ENCODE data around the gene RALA.

RALA gene, protein sequence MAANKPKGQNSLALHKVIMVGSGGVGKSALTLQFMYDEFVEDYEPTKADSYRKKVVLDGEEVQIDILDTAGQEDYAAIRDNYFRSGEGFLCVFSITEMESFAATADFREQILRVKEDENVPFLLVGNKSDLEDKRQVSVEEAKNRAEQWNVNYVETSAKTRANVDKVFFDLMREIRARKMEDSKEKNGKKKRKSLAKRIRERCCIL

GRCh38 chr7:39623047-39623731, at the start of gene RALA:
RALA (plus strand) TSS chr7:39623572; CDS start chr7:39686668, 63,096 bp downstream.
- DNase-seq (ENCODE audit: low read depth in 2 of 2, low spot score in 1 of 2), result peak; percentile 67 to 78

GRCh38 chr7:39574673-39575349, 48.6 kb upstream of the RALA start:
- DNase-seq (ENCODE audit: low read depth in 2 of 2, low spot score in 1 of 2), result no peak

DNA sequence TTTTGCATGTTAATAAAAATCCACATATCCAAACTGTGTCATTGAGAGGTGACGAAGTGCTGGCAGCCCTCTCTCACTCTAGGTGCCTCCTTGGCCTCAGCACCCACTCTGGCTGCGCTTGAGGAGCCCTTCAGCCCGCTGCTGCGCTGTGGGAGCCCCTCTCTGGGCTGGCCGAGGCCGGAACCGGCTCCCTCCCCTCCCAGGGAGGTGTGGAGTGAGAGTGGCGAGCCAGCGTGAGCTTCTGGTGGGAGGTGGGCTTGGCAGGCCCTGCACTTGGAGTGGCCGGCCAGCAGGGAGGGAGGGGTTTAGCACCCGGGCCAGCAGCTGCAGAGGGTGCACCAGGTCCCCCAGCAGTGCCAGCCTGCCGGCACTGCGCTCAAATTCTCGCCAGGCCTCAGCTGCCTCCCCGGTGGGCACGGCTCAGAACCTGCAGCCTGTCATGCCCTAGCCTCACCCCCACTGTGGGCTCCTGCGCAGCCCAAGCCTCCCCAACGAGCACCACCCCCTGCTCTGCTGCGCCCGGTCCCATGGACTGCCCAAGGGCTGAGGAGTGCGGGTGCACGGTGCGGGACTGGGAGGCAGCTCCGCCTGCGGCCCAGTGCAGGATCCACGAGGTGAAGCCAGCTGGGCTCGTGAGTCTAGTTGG, 46.0 kb upstream of the RALA start:
- DNase-seq (ENCODE audit: low read depth in 2 of 2, low spot score in 1 of 2), result no peak

DNA sequence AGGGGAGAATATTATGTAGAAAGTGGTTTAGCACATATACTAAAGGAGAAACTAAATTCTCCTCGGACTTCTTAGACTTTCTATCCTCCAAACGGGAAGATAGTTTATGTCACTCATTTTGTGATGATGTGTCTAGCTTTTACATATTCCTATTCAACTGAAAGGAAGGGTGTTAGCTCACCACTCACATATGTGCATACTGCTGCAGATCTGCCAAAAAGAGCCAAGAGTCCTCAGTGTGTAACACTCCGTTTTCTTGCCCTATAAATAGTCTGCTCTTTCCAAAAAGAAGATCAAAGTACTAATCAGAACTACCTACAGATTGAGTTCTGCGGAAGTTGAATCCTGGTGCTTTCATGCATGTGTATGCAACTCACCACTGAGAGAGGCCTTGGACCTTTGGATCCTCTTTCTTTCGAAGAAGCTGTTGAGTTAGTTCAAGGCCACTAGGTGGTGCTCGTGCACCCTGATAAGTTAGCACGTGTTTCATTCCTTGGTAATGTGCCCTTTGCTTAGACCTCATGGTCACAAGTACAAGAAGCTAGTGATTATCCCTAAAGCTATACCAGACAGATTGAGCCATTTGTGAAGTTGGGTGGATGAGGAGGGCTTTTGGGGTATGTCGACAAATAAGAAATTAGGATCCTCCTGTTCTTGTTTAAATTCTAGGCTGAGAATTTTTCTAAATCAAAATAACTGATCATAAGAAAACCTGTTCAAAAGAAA, 43.1 kb upstream of the RALA start:
- DNase-seq (ENCODE audit: low read depth in 2 of 2, low spot score in 1 of 2), result peak; percentile 40 to 61

DNA sequence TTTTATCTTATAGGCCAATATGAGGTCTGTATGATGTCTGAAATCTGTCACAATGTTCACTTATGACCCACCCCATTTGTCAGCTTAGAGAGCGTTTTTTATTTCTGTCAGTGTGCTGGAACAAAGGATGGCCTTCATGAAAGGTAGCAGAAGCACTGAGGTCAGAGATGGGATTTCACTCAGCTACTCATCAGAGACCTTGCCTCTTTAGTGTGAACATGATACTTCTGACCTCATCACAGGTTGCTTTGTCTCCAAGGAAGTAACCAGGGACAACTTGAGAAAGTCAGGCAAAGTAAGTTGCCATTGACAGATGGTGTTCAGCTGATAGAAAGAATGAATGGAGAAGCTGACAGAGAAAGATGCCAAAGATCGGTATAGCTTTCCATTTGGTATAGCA, 40.8 kb upstream of the RALA start:
- DNase-seq (ENCODE audit: low read depth in 2 of 2, low spot score in 1 of 2), result no peak

DNA sequence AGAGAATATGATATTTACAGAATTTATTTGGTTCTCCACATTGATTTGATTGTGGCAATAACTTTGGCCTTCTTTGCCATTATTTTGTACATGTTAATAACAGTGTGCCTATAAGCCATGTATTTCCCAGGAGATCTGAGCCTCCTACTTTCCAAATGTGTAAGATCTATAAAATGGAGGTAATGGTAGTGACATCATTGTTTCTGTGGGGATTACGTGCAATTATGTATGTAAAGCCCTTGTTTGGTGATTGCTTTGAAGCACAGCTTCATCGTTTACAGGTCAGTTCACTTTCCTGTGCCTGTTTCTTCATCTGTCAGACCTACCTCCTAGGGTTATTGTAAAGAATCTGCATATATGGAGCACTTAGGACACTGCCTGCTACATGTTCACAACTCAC, 39.8 kb upstream of the RALA start:
- DNase-seq (ENCODE audit: low read depth in 2 of 2, low spot score in 1 of 2), result no peak

- DNase-seq (ENCODE audit: low read depth in 2 of 2, low spot score in 1 of 2), result no peak
These were observed 36.0 kb upstream of the RALA start for GRCh38 chr7:39587393-39587792.

GRCh38 chr7:39588416-39588815, 35.0 kb upstream of the RALA start:
- DNase-seq (ENCODE audit: low read depth in 2 of 2, low spot score in 1 of 2), result no peak

DNA sequence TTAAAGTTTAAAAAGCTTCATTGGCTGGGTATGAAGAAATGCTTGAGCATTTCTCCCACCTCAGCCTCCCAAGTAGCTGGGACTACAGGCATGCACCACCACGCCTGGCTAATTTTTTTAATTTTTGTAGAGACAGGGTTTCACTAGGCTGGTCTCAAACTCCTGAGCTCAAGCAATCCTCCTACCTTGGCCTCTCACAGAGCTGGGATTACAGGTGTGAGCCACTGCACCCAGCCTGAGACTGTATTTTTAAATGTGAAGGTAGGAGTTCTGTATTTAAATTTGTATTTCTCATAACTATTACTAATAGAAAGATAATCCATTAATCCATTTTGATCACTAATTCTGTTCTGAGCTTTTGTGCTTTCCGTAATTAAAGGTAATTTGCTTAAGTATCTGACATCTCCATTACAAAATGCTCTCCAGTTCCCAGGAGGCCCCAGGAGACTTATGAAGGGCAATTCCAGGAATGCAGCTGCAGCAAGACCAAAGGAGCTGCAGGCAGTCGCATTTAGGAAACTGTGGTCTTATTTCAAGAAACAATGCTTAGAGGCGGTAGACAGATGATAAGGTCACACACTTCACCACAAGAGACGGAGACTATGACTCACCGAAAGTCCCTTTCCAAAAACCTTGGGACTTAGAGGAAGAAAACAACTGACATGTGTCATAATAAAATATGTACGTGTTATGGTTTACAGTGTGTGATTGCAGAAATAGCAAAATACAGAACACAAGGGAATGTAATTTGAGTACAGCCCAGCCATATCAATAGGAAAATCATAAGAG, 33.9 kb upstream of the RALA start:
- DNase-seq (ENCODE audit: low read depth in 2 of 2, low spot score in 1 of 2), result peak in 1 of 2 donors; percentile 33

DNA sequence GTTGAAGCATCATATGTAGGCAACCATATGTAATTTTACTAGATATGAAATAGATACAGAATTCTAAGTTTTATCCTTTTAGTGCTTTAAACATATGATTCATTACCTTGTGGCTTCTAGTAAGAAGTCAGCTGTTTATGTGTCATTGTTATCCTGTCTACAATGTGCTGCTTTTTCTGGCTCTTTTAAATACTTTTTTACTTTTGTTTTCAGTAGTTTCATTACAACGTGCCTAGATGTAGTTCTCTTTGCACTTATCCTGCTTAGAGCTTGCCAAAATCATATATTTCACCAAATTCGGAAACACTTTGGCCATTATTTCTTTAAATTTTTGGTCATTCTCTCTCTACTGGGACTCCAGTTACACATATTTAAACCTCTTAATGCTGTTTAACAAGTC, 30.8 kb upstream of the RALA start:
- DNase-seq (ENCODE audit: low read depth in 2 of 2, low spot score in 1 of 2), result no peak

DNA sequence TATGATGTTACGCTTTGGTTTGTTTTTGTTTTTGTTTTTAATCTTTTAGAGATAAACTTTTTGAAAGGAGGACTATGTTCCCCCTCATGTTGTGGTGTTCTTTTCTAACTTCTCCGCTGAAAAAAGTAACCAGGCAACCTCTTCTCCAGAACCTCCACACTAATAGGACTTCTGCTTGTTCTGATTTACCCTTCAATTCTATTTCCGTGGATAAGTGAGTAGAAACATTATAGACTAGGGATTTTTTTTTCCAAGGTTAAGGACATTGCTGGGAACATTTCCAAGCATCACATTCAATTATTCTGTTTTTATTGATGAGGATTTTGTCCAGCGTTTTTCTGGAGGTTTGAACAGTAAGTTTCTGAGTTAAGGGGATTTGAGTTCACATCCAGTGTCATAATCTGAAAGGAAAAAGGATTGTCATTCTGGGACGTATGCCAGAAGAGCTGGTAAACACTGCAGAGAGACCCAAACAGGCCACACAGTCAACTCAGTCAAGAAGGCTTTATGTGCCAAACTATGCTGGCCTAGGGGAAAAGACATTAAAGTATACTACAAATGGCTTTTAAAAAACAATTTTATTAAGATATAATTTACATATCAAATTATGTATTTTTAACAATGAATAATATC, 28.3 kb upstream of the RALA start:
- DNase-seq (ENCODE audit: low read depth in 2 of 2, low spot score in 1 of 2), result no peak

GRCh38 chr7:39602351-39602750, 21.0 kb upstream of the RALA start:
- DNase-seq (ENCODE audit: low read depth in 2 of 2, low spot score in 1 of 2), result no peak

- DNase-seq (ENCODE audit: low read depth in 2 of 2, low spot score in 1 of 2), result no peak
These were observed 19.4 kb upstream of the RALA start for GRCh38 chr7:39603924-39604323.

DNA sequence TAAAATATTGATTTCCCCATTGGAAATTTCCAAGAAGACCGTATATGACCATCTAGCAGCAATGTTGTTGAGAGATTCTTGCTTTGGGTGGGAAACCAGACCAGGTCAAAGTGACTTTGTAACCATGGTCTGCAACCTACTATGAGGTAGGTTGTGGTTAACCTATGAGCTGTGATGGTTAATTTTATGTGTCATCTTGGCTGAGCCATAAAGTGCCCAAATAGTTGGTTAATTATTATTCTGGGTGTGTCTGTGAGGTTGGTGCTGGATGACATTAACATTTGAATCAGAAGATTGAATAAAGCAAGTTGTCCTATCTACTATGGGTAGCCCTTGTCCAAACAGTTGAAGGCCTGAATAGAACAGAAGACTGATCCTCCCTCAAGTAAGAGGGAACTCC, 18.3 kb upstream of the RALA start:
- no peak for DNase-seq (ENCODE audit: low read depth in 2 of 2, low spot score in 1 of 2)

GRCh38 chr7:39606352-39606751, 17.0 kb upstream of the RALA start:
- no peak for DNase-seq (ENCODE audit: low read depth in 2 of 2, low spot score in 1 of 2)

- DNase-seq (ENCODE audit: low read depth in 2 of 2, low spot score in 1 of 2), result no peak
These were observed 16.4 kb upstream of the RALA start for GRCh38 chr7:39606941-39607340.

DNA sequence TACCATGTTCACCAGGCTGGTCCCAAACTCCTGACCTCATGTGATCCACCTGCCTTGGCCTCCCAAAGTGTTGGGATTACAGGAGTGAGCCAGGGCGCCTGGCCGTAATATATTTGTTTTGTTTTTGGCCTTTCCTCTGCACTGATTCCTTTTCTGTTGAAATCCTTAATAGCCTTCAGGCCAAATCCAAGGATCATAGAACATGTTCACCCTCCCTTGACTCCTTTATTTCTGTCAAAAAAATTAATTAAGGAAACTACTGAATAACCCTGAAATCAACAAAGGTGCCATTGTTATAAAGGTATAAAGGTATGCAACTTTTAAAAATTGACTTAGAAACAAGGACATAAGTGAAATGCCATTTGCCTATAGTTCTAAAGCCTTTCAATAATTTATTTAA, 15.5 kb upstream of the RALA start:
- no peak for DNase-seq (ENCODE audit: low read depth in 2 of 2, low spot score in 1 of 2)

- no peak for DNase-seq (ENCODE audit: low read depth in 2 of 2, low spot score in 1 of 2)
These were observed 15.1 kb upstream of the RALA start for GRCh38 chr7:39608278-39608677.

DNA sequence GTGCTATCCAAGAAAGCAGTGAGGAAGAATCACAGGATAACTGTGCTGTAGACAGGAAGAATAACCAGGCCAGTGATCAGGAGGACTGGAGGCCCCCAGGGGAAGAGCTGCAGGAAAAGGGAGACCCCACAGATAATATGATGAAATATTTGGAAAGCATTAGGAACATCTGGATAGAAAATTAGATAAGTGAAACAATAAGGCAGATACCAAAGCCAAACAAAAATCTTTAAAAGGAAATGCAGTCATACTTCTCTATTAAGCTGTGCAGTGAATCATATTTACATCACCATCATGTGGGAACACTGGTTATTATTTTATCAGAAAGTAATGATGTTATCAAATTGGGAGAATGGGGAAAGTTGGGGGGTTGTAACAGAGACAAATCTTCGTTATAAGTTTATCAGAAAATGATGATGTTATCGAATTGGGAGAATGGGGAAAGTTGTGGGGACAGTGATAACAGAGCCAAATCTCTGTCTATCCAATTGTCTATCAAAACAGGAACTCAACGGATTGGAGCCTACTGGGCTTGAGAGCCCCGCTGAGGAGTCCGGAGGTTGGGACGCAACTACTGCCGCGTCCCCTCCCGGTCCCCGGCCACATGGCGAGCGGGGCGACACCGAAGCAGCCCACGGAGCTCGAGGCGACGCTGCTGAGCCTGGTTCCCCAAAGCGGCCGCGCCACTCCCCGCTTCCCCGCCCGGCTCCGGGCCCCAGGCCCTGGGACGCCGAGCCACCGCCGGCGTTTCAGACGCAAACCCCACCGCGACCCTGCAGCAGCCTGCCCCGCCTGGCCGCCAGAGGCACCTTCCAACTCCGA, 14.0 kb upstream of the RALA start:
- DNase-seq (ENCODE audit: low read depth in 2 of 2, low spot score in 1 of 2), result no peak

Measured in stimulated activated CD8-positive, alpha-beta memory T cell treated with anti-CD3 and anti-CD28 coated beads, Interleukin-4, amount 100 ng/mL, for 1 hour (primary cell).